Measurements from ENCODE around the gene PREX1. TPM values are rescaled to one million over a fixed set of nuclear protein-coding genes. Genes with fewer than 3 reads are reported as not detected.

PREX1 gene
- total and polyA plus RNA-seq, 2 experiments from 2014 or later = 4.5 to 12.5 TPM

- Histone ChIP-seq H3K27me3 (no peaks in the 10 kb centered on the region), H3K9me3 (ENCODE audit: low read depth) (no peaks in the 10 kb centered on the region), H3K36me3 (no peaks in the 10 kb centered on the region), H3K27ac (no peak overlapping the region), H3K4me3 (no peak overlapping the region), H3K4me1 (ENCODE audit: low read depth) (peaks cover 6% of the 10 kb centered on the region)
- DNase-seq (ENCODE audit: low read depth in 1 of 2, low spot score in 1 of 2) = no peak
- TF ChIP-seq CTCF (IDR thresholded peaks at IDR 0.05; ENCODE audit: low read depth, low read length) = no peak
Observed at GRCh38 chr20:48821261-48821920, 6.4 kb downstream of the PREX1 start.

GRCh38 chr20:48820649-48820973 lies 7.2 kb downstream of the PREX1 start:
- DNase-seq (ENCODE audit: low read depth in 1 of 2, low spot score in 1 of 2) = no peak
- no peaks in the 10 kb centered on the region for H3K36me3 ChIP-seq
- H3K4me1 ChIP-seq (ENCODE audit: low read depth) = no peaks in the 10 kb centered on the region
- TF ChIP-seq CTCF (IDR thresholded peaks at IDR 0.05; ENCODE audit: low read depth, low read length) = no peak
- H3K27me3 ChIP-seq = no peaks in the 10 kb centered on the region
- H3K27ac ChIP-seq = no peak overlapping the region
- no peaks in the 10 kb centered on the region for H3K9me3 ChIP-seq (ENCODE audit: low read depth)
- no peak overlapping the region for H3K4me3 ChIP-seq

GRCh38 chr20:48819821-48820648 lies 7.8 kb downstream of the PREX1 start:
- DNase-seq (ENCODE audit: low read depth in 1 of 2, low spot score in 1 of 2) = no peak
- no peaks in the 10 kb centered on the region for H3K27me3 ChIP-seq

GRCh38 chr20:48819089-48819488 lies 8.7 kb downstream of the PREX1 start:
- no peak overlapping the region for H3K27ac ChIP-seq
- no peak overlapping the region for H3K4me3 ChIP-seq
- no peak for TF ChIP-seq CTCF (IDR thresholded peaks at IDR 0.05; ENCODE audit: low read depth, low read length)
- no peak for DNase-seq (ENCODE audit: low read depth in 1 of 2, low spot score in 1 of 2)
- no peaks in the 10 kb centered on the region for H3K4me1 ChIP-seq (ENCODE audit: low read depth)
- no peaks in the 10 kb centered on the region for H3K27me3 ChIP-seq
- no peaks in the 10 kb centered on the region for H3K9me3 ChIP-seq (ENCODE audit: low read depth)
- no peaks in the 10 kb centered on the region for H3K36me3 ChIP-seq

More at GRCh38 chr20:48819821-48820648, 7.8 kb downstream of the PREX1 start:
- Histone ChIP-seq H3K4me1 (ENCODE audit: low read depth) (no peaks in the 10 kb centered on the region), H3K27ac (no peak overlapping the region), H3K9me3 (ENCODE audit: low read depth) (no peaks in the 10 kb centered on the region), H3K36me3 (no peaks in the 10 kb centered on the region), H3K4me3 (no peak overlapping the region)
- TF ChIP-seq CTCF (IDR thresholded peaks at IDR 0.05; ENCODE audit: low read depth, low read length) = no peak

GRCh38 chr20:48818481-48818987 lies 9.3 kb downstream of the PREX1 start:
- TF ChIP-seq CTCF (IDR thresholded peaks at IDR 0.05; ENCODE audit: low read depth, low read length) = no peak
- no peaks in the 10 kb centered on the region for H3K36me3 ChIP-seq
- H3K27me3 ChIP-seq = no peaks in the 10 kb centered on the region
- no peak overlapping the region for H3K27ac ChIP-seq
- DNase-seq (ENCODE audit: low read depth in 1 of 2, low spot score in 1 of 2) = no peak
- no peaks in the 10 kb centered on the region for H3K9me3 ChIP-seq (ENCODE audit: low read depth)
- no peak overlapping the region for H3K4me3 ChIP-seq
- H3K4me1 ChIP-seq (ENCODE audit: low read depth) = no peaks in the 10 kb centered on the region

Measured in cardiac muscle cell (in vitro differentiated cells and primary cell).